Activated CD4-positive, alpha-beta T cell treated with anti-CD3 and anti-CD28 coated beads, Interleukin-2, amount 10 ng/mL, durations not matched to agents 7 days and 5 days (primary cell): ENCODE results near the gene BCAS3. TPM values are rescaled to one million over a fixed set of nuclear protein-coding genes. Genes with fewer than 3 reads are reported as not detected.

Source experiments
- CTCF ChIA-PET: fragments of 350-600 bp; sonication (Branson Sonifier 250); formaldehyde crosslinking; loops from one replicate; lab custom pipeline; 2021; ENCODE audit warnings: antibody characterized with exemption; lab: Charles Lee
- POLR2A ChIA-PET: fragments of 350-600 bp; sonication (Branson Sonifier 250); formaldehyde crosslinking; loops from one replicate; lab custom pipeline; 2021; ENCODE audit warnings: antibody characterized with exemption; lab: Charles Lee
- DNase-seq: peaks from one replicate; pipeline ENCODE4 v3.0.0-alpha.2; 2020
- H3K27ac Mint-ChIP-seq: one replicate; pipeline ENCODE4 v1.8.0; 2021; ENCODE audit warnings: mild to moderate bottlenecking, moderate library complexity, mixed read lengths
- H3K27me3 Mint-ChIP-seq: one replicate; pipeline ENCODE4 v1.8.0; 2021; ENCODE audit warnings: mixed read lengths
- H3K36me3 Mint-ChIP-seq: one replicate; pipeline ENCODE4 v1.8.0; 2021; ENCODE audit warnings: low read depth, mixed read lengths
- H3K4me1 Mint-ChIP-seq: one replicate; pipeline ENCODE4 v1.8.0; 2021; ENCODE audit warnings: mixed read lengths
- H3K4me3 Mint-ChIP-seq: one replicate; pipeline ENCODE4 v1.8.0; 2021; ENCODE audit warnings: mild to moderate bottlenecking, moderate library complexity, mixed read lengths
- H3K9me3 Mint-ChIP-seq: one replicate; pipeline ENCODE4 v1.8.0; 2021; ENCODE audit warnings: mixed read lengths
- total RNA-seq, 2 experiments: library from RNA; stranded (reverse); gene quantifications; one replicate each; pipeline ENCODE4 v1.2.3, GENCODE V29; 2021

Gene BCAS3
- total RNA-seq, 2 experiments from 2014 or later: 15.5 to 16.4 TPM

DNA sequence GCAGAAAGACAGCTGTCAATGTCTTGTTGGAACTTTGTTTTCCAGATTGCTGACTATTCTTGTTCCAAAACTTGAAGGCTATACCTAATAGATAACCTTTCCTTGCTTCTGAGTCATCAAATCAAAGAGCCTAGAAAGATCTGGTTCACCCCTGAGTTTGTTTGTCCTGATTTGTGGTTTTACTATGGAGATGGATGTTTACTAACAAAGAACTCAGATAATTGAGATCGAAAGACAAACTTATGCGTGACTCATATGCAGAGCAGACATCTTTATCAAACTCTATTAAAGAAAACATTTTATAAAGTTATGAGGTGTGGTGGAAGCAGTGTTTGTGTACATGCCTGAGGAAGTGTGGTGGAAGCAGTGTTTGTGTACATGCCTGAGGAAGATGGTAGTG, 410.9 kb downstream of the BCAS3 start:
- H3K27ac Mint-ChIP-seq: no peak overlapping the region
- no peaks in the 10 kb centered on the region for H3K4me1 Mint-ChIP-seq
- peaks cover 3% of the 10 kb centered on the region for H3K36me3 Mint-ChIP-seq
- H3K9me3 Mint-ChIP-seq: peaks cover 16% of the 10 kb centered on the region
- ChIA-PET CTCF (no interaction called here), POLR2A (no interaction called here)
- H3K27me3 Mint-ChIP-seq: no peaks in the 10 kb centered on the region
- DNase-seq: no peak
- no peak overlapping the region for H3K4me3 Mint-ChIP-seq

DNA sequence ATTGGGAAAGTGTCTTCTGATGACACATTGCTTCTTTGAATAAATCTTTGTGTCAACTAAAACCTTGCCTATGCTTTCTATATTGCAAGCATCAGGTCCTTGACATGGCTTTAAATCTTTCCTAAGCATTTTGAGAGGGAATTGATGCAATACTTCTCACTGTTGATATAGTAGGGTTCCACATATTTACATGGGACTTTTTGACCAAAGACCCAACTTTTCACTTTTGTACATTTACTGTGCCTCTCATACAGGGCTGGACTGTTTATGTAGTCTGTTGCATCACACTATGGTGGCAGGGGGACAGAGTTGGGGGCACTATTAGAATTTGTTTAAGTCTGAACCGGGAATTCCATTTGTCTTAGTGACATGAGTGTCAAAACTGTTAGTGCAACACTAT, 413.4 kb downstream of the BCAS3 start:
- ChIA-PET POLR2A (no interaction called here), CTCF (interaction anchor here (0.9 kb wide), 1 partner anchor 242 kb away, joined by 3 read pairs; no protein-coding TSS in a partner anchor)
- no peak for DNase-seq
- Mint-ChIP-seq H3K27ac (no peak overlapping the region), H3K4me3 (no peak overlapping the region), H3K9me3 (peaks cover 16% of the 10 kb centered on the region), H3K4me1 (no peaks in the 10 kb centered on the region), H3K27me3 (no peaks in the 10 kb centered on the region), H3K36me3 (peaks cover 3% of the 10 kb centered on the region)

DNA sequence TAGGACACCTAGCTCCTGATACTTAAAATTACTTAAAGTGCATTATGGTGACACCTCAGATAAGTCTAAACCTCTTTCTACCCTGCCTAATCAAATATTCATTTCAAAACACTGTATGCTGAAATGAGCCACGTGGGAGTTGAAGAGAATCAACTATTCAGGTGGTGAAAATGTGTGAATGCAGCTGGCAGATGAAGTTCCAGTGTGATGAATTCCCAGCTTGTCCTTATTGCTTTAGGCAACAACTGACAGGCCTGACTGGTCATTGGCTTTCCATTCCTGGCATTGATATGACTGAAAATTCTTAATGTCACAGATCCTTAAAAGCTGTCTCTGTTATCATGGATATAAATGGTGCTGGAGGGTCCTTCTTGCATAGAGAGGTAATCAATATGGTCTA, 420.1 kb downstream of the BCAS3 start:
- CTCF ChIA-PET: no interaction called here
- POLR2A ChIA-PET: no interaction called here

DNA sequence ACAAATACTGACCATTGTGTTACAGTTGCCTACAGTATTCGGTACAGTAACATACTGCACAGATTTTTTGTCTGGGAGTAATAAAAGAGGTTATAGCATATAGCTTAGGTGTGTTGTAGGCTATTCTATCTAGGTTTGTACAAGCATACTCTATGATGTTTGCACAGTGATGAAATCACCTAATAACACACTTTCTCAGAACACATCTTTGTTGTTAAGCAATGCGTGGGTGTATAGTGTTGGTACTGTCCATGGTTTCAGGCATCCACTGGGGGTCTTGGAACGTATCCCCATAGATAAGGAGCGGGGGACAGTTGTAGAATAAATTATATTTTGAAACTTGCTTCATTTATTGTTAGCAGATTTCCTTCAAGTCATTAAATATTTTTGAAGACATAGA, 428.7 kb downstream of the BCAS3 start:
- H3K4me3 Mint-ChIP-seq: no peak overlapping the region
- no peak overlapping the region for H3K27ac Mint-ChIP-seq
- no peaks in the 10 kb centered on the region for H3K4me1 Mint-ChIP-seq
- H3K36me3 Mint-ChIP-seq: no peaks in the 10 kb centered on the region
- POLR2A ChIA-PET: no interaction called here
- H3K9me3 Mint-ChIP-seq: peaks cover 4% of the 10 kb centered on the region
- CTCF ChIA-PET: no interaction called here
- H3K27me3 Mint-ChIP-seq: no peaks in the 10 kb centered on the region
- no peak for DNase-seq

More for the DNA sequence above, 420.1 kb downstream of the BCAS3 start:
- H3K9me3 Mint-ChIP-seq: no peaks in the 10 kb centered on the region
- no peaks in the 10 kb centered on the region for H3K27me3 Mint-ChIP-seq
- H3K4me3 Mint-ChIP-seq: no peak overlapping the region
- no peak for DNase-seq
- H3K36me3 Mint-ChIP-seq: no peaks in the 10 kb centered on the region
- H3K4me1 Mint-ChIP-seq: no peaks in the 10 kb centered on the region
- H3K27ac Mint-ChIP-seq: no peak overlapping the region

DNA sequence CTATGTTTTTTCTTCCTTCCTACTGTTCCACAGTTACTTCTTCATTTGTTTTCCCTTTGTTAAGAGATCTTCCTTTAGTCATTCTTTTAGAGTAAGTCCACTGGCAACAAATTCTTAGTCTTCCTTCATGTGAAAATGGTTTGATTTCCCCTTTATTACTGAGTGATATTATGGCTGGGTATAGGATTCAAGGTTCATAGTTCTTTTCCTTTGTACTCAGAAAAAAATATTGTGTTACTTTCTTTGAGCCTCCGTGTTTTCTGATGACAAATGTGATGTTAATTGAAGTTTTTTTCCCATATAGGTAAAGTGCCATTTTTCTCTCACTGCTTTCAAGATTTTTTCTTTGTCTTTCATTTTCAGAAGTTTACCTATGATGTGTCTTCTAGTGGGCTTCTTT, 438.9 kb downstream of the BCAS3 start:
- Mint-ChIP-seq H3K4me1 (peaks cover 2% of the 10 kb centered on the region), H3K4me3 (no peak overlapping the region), H3K9me3 (peaks cover 7% of the 10 kb centered on the region), H3K27ac (no peak overlapping the region), H3K27me3 (no peaks in the 10 kb centered on the region), H3K36me3 (peaks cover 7% of the 10 kb centered on the region)
- POLR2A ChIA-PET: no interaction called here
- CTCF ChIA-PET: no interaction called here
- DNase-seq: no peak

DNA sequence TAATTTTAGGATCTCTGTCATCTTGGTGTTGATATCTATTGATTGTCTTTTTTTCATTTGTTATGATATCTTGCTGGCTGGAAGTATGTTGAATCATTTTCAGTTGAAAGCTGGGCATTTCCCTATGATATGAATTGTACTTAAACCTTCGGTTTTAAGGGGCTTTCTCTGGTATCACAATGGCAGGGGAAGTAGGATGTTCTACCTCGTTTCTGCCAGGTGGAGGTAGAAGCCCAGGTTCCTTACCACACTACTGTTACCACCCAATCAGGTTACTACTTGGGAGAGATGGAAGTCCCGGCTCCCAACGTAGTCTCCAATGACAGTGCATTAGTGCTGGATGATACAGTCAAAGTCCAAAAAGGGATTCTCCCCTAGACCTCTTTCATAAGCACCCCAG, 440.3 kb downstream of the BCAS3 start:
- peaks cover 2% of the 10 kb centered on the region for H3K4me1 Mint-ChIP-seq
- H3K36me3 Mint-ChIP-seq: peaks cover 7% of the 10 kb centered on the region
- CTCF ChIA-PET: no interaction called here
- no peak overlapping the region for H3K4me3 Mint-ChIP-seq
- H3K9me3 Mint-ChIP-seq: peaks cover 7% of the 10 kb centered on the region
- DNase-seq: no peak
- POLR2A ChIA-PET: no interaction called here
- no peaks in the 10 kb centered on the region for H3K27me3 Mint-ChIP-seq
- H3K27ac Mint-ChIP-seq: no peak overlapping the region

DNA sequence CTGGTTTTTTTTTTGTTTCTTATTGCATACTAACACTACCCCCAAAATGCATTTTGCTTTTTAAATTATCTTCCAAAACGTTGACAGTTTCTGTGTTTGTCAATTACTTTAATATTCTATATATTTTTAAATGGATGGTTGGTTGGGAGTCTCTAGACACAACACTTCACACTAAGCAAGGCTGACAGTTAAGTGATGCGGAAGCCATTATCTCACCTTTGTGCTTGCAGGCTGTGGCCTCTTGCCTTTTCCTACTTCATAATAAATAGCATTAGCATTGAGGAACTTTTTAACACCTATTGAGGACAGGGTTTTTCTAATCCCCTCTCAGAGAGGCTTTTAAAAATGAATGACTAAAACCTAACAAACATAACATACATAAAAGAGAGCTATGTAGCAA, 441.2 kb downstream of the BCAS3 start:
- ChIA-PET POLR2A (no interaction called here), CTCF (interaction anchor here (1.3 kb wide), 1 partner anchor 14 kb away, joined by 3 read pairs; no protein-coding TSS in a partner anchor)
- no peak overlapping the region for H3K4me3 Mint-ChIP-seq
- H3K27ac Mint-ChIP-seq: no peak overlapping the region
- H3K9me3 Mint-ChIP-seq: peaks cover 7% of the 10 kb centered on the region
- peaks cover 2% of the 10 kb centered on the region for H3K4me1 Mint-ChIP-seq
- H3K36me3 Mint-ChIP-seq: peaks cover 7% of the 10 kb centered on the region
- DNase-seq: no peak
- no peaks in the 10 kb centered on the region for H3K27me3 Mint-ChIP-seq

DNA sequence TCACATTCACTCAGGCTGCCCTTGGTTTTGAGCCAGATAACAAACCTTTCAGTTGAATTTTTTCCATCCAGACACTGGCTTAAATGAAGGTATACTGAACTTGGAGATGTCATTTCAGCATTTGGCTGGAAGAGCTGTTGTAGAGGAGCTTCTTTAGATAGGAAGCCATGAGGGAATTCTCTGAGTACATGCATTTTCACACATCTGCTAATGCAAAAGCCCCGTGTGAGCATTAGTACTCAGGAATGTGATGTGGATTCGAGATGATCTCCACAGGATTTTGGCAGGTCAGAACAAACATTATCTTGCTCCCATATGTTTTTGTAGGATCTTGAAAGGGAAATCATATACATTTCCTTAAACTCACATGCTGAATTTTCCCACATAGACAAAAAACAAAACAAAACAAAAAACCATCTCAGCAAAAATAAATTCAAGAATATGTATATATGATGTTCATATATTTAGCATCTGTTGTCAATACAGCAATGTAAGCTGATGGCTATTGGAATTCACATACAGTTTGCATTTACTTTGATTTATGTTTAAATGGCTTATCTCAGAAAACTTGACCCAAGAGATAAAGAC, 444.8 kb downstream of the BCAS3 start:
- Mint-ChIP-seq H3K27ac (no peak overlapping the region), H3K4me1 (peaks cover 2% of the 10 kb centered on the region), H3K36me3 (no peaks in the 10 kb centered on the region), H3K9me3 (no peaks in the 10 kb centered on the region), H3K4me3 (no peak overlapping the region), H3K27me3 (no peaks in the 10 kb centered on the region)
- no peak for DNase-seq
- ChIA-PET CTCF (no interaction called here), POLR2A (no interaction called here)

DNA sequence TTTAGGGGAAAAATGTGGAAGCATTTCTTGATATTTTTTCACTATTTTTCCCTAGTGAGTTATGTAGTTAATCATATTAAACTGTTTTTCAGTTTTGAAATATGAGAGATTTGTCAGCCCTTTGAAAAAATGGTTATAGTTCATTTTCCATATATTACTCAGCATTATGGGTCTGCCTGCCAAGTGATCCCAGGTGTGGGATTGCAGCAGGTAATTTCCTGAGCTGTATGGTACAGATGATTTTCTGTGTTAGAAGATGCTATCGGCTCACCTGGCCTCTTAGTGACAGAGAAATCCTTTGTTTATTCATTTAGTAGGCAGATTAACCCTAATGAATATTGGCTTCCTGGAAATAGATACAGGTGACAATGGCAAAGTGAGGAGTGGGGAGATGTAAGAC, 446.9 kb downstream of the BCAS3 start:
- Mint-ChIP-seq H3K36me3 (no peaks in the 10 kb centered on the region), H3K4me1 (peaks cover 7% of the 10 kb centered on the region)

DNA sequence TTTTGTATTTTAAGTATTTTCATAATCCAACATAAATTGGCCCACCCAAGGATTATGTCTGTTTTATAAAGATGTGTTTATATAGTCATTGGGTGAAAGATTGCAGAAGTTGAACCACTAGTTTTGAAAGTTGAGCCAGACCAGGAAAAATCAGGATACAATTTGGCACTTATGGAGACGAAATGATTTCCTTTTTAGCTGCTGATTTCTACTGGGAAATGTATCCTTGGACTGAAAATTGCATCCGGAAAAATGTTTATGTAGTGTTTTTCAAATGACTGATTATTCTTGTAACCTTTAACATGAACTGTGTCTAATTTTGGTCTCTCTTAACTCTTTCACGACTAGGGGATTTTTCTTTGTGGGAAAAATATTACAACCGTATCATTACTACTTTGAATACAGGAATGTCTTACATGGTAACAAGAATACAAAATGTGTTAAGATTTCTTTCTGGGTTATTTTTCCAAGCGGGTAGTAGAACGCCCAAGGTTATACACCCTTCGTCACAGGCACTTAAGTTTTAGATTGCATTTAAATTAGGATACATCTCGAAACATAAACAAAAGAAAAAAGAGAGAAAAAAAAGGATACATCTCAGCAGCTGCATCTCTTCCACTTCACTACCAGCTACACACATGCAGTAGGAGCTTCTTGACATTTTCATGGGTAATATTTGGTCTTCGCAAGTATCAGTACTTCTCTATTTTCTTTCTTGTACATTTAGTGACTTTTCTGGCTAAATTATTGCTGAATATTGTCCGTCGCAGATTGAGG, 449.0 kb downstream of the BCAS3 start:
- POLR2A ChIA-PET: no interaction called here
- Mint-ChIP-seq H3K4me1 (peaks cover 7% of the 10 kb centered on the region), H3K4me3 (no peak overlapping the region), H3K27ac (no peak overlapping the region), H3K36me3 (no peaks in the 10 kb centered on the region), H3K9me3 (no peaks in the 10 kb centered on the region), H3K27me3 (no peaks in the 10 kb centered on the region)
- no peak for DNase-seq
- CTCF ChIA-PET: interaction anchor here (0.6 kb wide), 1 partner anchor 133 kb away, joined by 3 read pairs; no protein-coding TSS in a partner anchor

More for the DNA sequence above, 446.9 kb downstream of the BCAS3 start:
- no peak overlapping the region for H3K4me3 Mint-ChIP-seq
- CTCF ChIA-PET: no interaction called here
- no peak for DNase-seq
- POLR2A ChIA-PET: no interaction called here
- no peaks in the 10 kb centered on the region for H3K9me3 Mint-ChIP-seq
- no peaks in the 10 kb centered on the region for H3K27me3 Mint-ChIP-seq
- H3K27ac Mint-ChIP-seq: no peak overlapping the region

DNA sequence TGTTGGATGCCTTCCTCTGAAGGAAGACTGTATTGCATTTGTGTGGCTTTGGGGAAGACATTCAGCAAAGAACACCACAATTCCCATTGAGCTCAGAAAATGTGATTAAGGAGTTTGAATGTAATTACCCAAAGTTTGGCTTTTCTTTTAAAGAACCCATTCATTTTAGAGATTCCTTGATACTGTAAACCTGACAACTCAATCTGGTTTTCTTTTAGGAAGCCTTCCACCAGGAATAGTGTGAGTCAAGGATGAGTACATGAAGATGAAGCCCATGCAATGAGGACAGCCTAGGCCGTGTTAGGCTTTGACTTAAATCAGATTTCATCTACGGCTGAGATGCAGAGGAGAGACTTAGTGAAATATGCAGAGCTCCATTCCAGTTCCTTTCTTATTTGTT, 450.3 kb downstream of the BCAS3 start:
- ChIA-PET CTCF (no interaction called here), POLR2A (no interaction called here)
- Mint-ChIP-seq H3K4me3 (no peak overlapping the region), H3K9me3 (no peaks in the 10 kb centered on the region), H3K36me3 (peaks cover 2% of the 10 kb centered on the region), H3K27ac (no peak overlapping the region), H3K27me3 (no peaks in the 10 kb centered on the region), H3K4me1 (peaks cover 7% of the 10 kb centered on the region)
- DNase-seq: no peak

DNA sequence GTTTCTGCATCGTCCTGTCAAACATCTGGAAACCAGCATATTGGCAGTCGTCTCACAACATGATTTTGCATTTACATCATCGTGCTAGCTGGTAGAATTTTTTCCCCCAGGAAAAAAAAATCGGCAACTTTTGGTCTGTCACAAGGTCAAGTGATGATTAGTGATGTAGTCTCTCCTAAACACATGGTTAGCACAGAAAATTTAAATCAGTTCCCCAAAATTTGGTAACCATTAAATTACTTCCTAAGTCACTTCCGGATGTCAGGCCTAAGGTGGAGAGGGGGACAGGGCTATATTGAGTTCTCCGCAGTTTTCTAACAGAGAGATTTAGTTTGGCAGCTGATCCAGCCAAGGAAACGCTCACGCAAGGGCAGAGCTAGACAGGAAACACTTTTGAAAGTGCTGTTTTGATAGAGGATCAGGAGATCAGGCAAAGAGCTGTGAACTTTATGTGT, 451.0 kb downstream of the BCAS3 start:
- Mint-ChIP-seq H3K9me3 (no peaks in the 10 kb centered on the region), H3K27me3 (no peaks in the 10 kb centered on the region), H3K27ac (no peak overlapping the region), H3K36me3 (peaks cover 2% of the 10 kb centered on the region), H3K4me3 (no peak overlapping the region), H3K4me1 (peaks cover 10% of the 10 kb centered on the region)
- no peak for DNase-seq
- CTCF ChIA-PET: no interaction called here
- POLR2A ChIA-PET: no interaction called here
